Astrocyte (in vitro differentiated cells and primary cell): ENCODE data around the gene ZNF341. TPM values are rescaled to one million over a fixed set of nuclear protein-coding genes. Genes with fewer than 3 reads are reported as not detected.

Experiments
- DNase-seq: peaks from one replicate; pipeline ENCODE4 v3.0.0-alpha.2; 2010; ENCODE audit warnings: low read depth
- FAIRE-seq: peaks from 2 replicates; lab custom pipeline; 2011; peaks lifted over from hg19 to GRCh38; lab: Jason Lieb, UNC
- H2AFZ ChIP-seq: 2 replicates; pipeline ENCODE4 v1.6.0; 2012; ENCODE audit warnings: low read depth, low read length, inconsistent platforms
- H3K27ac ChIP-seq: 2 replicates; pipeline ENCODE4 v1.5.1; 2011; ENCODE audit warnings: low read depth, low read length, inconsistent platforms
- H3K27me3 ChIP-seq: 2 replicates; pipeline ENCODE4 v1.6.0; 2011; ENCODE audit warnings: low read length, inconsistent platforms; ENCODE audit not compliant: insufficient read depth
- H3K36me3 ChIP-seq: 2 replicates; pipeline ENCODE4 v1.5.1; 2011; ENCODE audit warnings: low read length, inconsistent platforms; ENCODE audit not compliant: insufficient read depth
- H3K4me1 ChIP-seq: 2 replicates; pipeline ENCODE4 v1.5.1; 2011; ENCODE audit warnings: low read length, inconsistent platforms; ENCODE audit not compliant: insufficient read depth
- H3K4me2 ChIP-seq: 2 replicates; pipeline ENCODE4 v1.6.0; 2012; ENCODE audit warnings: low read length, inconsistent platforms
- H3K4me3 ChIP-seq: 2 replicates; pipeline ENCODE4 v1.5.1; 2011; ENCODE audit warnings: low read depth, mild to moderate bottlenecking, low read length, inconsistent platforms; ENCODE audit not compliant: insufficient read depth
- H3K79me2 ChIP-seq: 2 replicates; pipeline ENCODE4 v1.6.0; 2012; ENCODE audit warnings: mild to moderate bottlenecking, low read length, inconsistent platforms; ENCODE audit not compliant: insufficient read depth
- H3K9ac ChIP-seq: 2 replicates; pipeline ENCODE4 v1.6.0; 2012; ENCODE audit warnings: mild to moderate bottlenecking, low read length, inconsistent platforms
- H3K9me3 ChIP-seq: 2 replicates; pipeline ENCODE4 v1.5.1; 2012; ENCODE audit warnings: low read depth, mild to moderate bottlenecking, low read length, inconsistent platforms; ENCODE audit not compliant: insufficient read depth
- H4K20me1 ChIP-seq: 2 replicates; pipeline ENCODE4 v1.6.0; 2012; ENCODE audit warnings: low read length, inconsistent platforms; ENCODE audit not compliant: insufficient read depth
- H3K27ac Mint-ChIP-seq: one replicate; pipeline ENCODE4 v1.8.0; 2021; ENCODE audit warnings: mild to moderate bottlenecking, mixed read lengths; ENCODE audit not compliant: unreplicated experiment
- H3K27me3 Mint-ChIP-seq: one replicate; pipeline ENCODE4 v1.8.0; 2021; ENCODE audit warnings: low read depth, mixed read lengths; ENCODE audit not compliant: unreplicated experiment
- H3K36me3 Mint-ChIP-seq: one replicate; pipeline ENCODE4 v1.8.0; 2021; ENCODE audit warnings: low read depth, mixed read lengths; ENCODE audit not compliant: unreplicated experiment
- H3K4me1 Mint-ChIP-seq: one replicate; pipeline ENCODE4 v1.8.0; 2021; ENCODE audit warnings: low read depth, mixed read lengths; ENCODE audit not compliant: unreplicated experiment
- H3K4me3 Mint-ChIP-seq: one replicate; pipeline ENCODE4 v1.8.0; 2021; ENCODE audit warnings: mild to moderate bottlenecking, moderate library complexity, mixed read lengths; ENCODE audit not compliant: unreplicated experiment
- H3K9me3 Mint-ChIP-seq: one replicate; pipeline ENCODE4 v1.8.0; 2021; ENCODE audit warnings: mild to moderate bottlenecking, mixed read lengths; ENCODE audit not compliant: unreplicated experiment
- CTCF ChIP-seq: IDR thresholded peaks from 2 replicates; pipeline ENCODE4 v1.5.1; 2011; ENCODE audit warnings: low read depth, mild to moderate bottlenecking, inconsistent platforms, low read length, moderate library complexity; ENCODE audit not compliant: insufficient read depth
- EZH2 ChIP-seq: IDR thresholded peaks from 2 replicates; pipeline ENCODE4 v1.6.1; 2012; ENCODE audit warnings: mild to moderate bottlenecking, low read length, inconsistent platforms; ENCODE audit not compliant: insufficient read depth
- total RNA-seq: library from RNA; stranded (reverse); gene quantifications from 2 replicates; pipeline ENCODE4 v1.2.1, GENCODE V29; 2021

Gene ZNF341
- total RNA-seq, 1 donor from 2014 or later, result 2.0 TPM

DNA sequence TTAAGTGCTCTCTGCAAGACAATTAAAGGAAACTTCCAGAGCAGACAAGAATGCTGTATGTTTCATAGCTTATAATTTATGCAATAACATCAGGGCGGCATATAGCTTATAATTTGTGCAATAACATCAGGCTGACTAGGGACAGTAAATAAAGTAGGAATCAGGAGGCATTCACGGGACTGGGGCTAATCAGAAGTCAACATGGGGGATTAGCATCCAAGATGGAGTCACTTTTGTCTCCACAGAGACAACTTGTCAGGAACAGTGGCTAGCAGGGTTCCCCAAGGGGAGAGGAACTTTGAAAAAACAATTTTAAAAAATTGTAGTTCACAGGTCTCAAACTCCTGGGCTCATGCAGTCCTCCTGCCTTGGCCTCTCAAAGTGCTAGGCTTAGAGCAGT lies 3.3 kb upstream of the ZNF341 start:
- no peak overlapping the region for H3K4me2 ChIP-seq
- H3K36me3 Mint-ChIP-seq, result peaks cover 3% of the 10 kb centered on the region
- H3K27me3 Mint-ChIP-seq, result peaks cover 6% of the 10 kb centered on the region
- no peak overlapping the region for H3K4me3 Mint-ChIP-seq
- FAIRE-seq (no peak), DNase-seq (no peak)
- H3K9me3 Mint-ChIP-seq, result no peaks in the 10 kb centered on the region
- H3K79me2 ChIP-seq, result no peaks in the 10 kb centered on the region
- H3K27ac ChIP-seq, result no peak overlapping the region
- no peaks in the 10 kb centered on the region for H3K9me3 ChIP-seq
- H3K9ac ChIP-seq, result no peak overlapping the region
- H2AFZ ChIP-seq, result no peak overlapping the region
- no peaks in the 10 kb centered on the region for H4K20me1 ChIP-seq
- H3K27ac Mint-ChIP-seq, result no peak overlapping the region
- H3K4me1 Mint-ChIP-seq, result peaks cover 3% of the 10 kb centered on the region
- H3K4me3 ChIP-seq, result no peak overlapping the region
- H3K4me1 ChIP-seq, result peaks cover 4% of the 10 kb centered on the region
- H3K36me3 ChIP-seq, result no peaks in the 10 kb centered on the region
- H3K27me3 ChIP-seq, result no peaks in the 10 kb centered on the region
- no peak for TF ChIP-seq CTCF
- no peak for TF ChIP-seq EZH2

GRCh38 chr20:33729101-33729500 lies 2.7 kb upstream of the ZNF341 start:
- no peaks in the 10 kb centered on the region for H3K36me3 ChIP-seq
- no peak overlapping the region for H3K4me3 Mint-ChIP-seq
- H3K27me3 Mint-ChIP-seq, result peaks cover 6% of the 10 kb centered on the region

More at GRCh38 chr20:33729101-33729500, 2.7 kb upstream of the ZNF341 start:
- H3K4me1 ChIP-seq, result peaks cover 9% of the 10 kb centered on the region
- H3K4me3 ChIP-seq, result no peak overlapping the region
- H3K27ac ChIP-seq, result no peak overlapping the region
- H4K20me1 ChIP-seq, result no peaks in the 10 kb centered on the region
- FAIRE-seq (no peak), DNase-seq (no peak)
- H2AFZ ChIP-seq, result no peak overlapping the region
- no peak overlapping the region for H3K4me2 ChIP-seq
- Mint-ChIP-seq H3K4me1 (peaks cover 9% of the 10 kb centered on the region), H3K9me3 (no peaks in the 10 kb centered on the region), H3K27ac (no peak overlapping the region), H3K36me3 (peaks cover 3% of the 10 kb centered on the region)
- no peak overlapping the region for H3K9ac ChIP-seq
- no peaks in the 10 kb centered on the region for H3K79me2 ChIP-seq
- no peaks in the 10 kb centered on the region for H3K9me3 ChIP-seq
- H3K27me3 ChIP-seq, result no peaks in the 10 kb centered on the region
- TF ChIP-seq EZH2 (no peak), CTCF (no peak)
